Panc1 (cell line): ENCODE data around the gene PSMA6.

Source experiments
- POLR2AphosphoS5 ChIP-seq: IDR thresholded peaks from 2 replicates; pipeline ENCODE4 v1.6.1; 2012; ENCODE audit warnings: mild to moderate bottlenecking, low read depth, low read length, moderate library complexity
- TF ChIP-seq, protein P1 (sequence below): fragments of 450-650 bp; IDR thresholded peaks from 2 replicates; pipeline ENCODE4 v1.5.1; 2017; ENCODE audit warnings: mild to moderate bottlenecking

- TF ChIP-seq, protein P1, sequence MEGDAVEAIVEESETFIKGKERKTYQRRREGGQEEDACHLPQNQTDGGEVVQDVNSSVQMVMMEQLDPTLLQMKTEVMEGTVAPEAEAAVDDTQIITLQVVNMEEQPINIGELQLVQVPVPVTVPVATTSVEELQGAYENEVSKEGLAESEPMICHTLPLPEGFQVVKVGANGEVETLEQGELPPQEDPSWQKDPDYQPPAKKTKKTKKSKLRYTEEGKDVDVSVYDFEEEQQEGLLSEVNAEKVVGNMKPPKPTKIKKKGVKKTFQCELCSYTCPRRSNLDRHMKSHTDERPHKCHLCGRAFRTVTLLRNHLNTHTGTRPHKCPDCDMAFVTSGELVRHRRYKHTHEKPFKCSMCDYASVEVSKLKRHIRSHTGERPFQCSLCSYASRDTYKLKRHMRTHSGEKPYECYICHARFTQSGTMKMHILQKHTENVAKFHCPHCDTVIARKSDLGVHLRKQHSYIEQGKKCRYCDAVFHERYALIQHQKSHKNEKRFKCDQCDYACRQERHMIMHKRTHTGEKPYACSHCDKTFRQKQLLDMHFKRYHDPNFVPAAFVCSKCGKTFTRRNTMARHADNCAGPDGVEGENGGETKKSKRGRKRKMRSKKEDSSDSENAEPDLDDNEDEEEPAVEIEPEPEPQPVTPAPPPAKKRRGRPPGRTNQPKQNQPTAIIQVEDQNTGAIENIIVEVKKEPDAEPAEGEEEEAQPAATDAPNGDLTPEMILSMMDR = no peak
- no peak for TF ChIP-seq POLR2AphosphoS5
Observed at GRCh38 chr14:35351497-35351896, 59.3 kb downstream of the PSMA6 start.
